Astrocyte of the spinal cord (primary cell): ENCODE measurements around the gene KBTBD12.

Source experiments
- DNase-seq: peaks from one replicate; pipeline ENCODE4 v3.0.0; 2011; ENCODE audit warnings: low read depth, low spot score
- H3K4me3 ChIP-seq: 2 replicates; pipeline ENCODE4 v1.5.1; 2011; ENCODE audit warnings: low read depth, mild to moderate bottlenecking, low read length, moderate library complexity
- CTCF ChIP-seq: IDR thresholded peaks from 2 replicates; pipeline ENCODE4 v1.5.1; 2012; ENCODE audit warnings: low read depth, mild to moderate bottlenecking, low read length, inconsistent platforms
- in situ Hi-C: cut with HindIII; loops from 2 replicates; pipeline ENCODE4 v1.10.0; 2017; ENCODE audit warnings: low sequenced_read_pairs

Gene KBTBD12

DNA sequence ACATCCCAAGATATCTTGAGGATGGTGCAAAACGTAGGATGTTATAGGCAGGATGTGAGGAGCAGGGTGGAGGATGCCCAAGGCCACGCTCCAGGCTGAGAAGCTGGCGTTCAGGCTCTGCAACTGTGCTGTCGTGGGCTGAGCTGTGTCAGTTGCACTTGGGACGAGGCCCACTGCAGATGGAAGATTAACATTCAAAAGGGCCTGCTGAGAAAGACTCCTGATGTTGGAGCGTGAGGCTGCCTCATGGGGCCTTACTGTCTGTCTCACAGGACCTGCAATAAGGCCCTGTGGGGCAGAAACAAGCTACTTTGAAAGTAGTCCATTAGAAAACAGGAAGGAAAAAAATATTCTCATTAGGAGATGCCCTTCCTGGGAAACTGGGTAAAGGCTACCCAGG, 76.6 kb downstream of the KBTBD12 start:
- no peak for TF ChIP-seq CTCF
- no peak for DNase-seq
- in situ Hi-C loops = no loop called here
- H3K4me3 ChIP-seq = no peak overlapping the region

GRCh38 chr3:127992127-127992526, 77.1 kb downstream of the KBTBD12 start:
- in situ Hi-C loops = no loop called here
- DNase-seq = no peak
- no peak overlapping the region for H3K4me3 ChIP-seq

DNA sequence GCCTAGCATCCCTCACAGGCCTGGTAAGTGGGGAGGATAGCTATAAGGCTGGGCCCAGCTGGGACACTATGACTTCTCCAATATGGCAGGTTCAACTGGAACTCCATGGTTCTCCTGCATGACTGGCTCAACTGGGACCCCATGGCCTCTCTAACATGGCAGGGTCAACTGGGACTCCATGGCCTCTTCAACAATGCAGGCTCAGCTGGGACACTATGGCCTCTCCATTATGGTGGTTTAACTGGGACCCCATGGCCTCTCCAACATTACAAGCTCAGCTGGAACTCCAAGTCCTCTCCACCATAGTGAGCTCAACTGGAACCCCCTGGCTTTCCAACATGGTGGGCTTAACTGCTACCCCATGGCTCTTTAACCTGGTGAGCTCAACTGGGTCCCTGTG, 79.0 kb downstream of the KBTBD12 start:
- H3K4me3 ChIP-seq = no peak overlapping the region
- no peak for TF ChIP-seq CTCF
- DNase-seq = no peak
- in situ Hi-C loops = no loop called here

More at GRCh38 chr3:127992127-127992526, 77.1 kb downstream of the KBTBD12 start:
- TF ChIP-seq CTCF = no peak

DNA sequence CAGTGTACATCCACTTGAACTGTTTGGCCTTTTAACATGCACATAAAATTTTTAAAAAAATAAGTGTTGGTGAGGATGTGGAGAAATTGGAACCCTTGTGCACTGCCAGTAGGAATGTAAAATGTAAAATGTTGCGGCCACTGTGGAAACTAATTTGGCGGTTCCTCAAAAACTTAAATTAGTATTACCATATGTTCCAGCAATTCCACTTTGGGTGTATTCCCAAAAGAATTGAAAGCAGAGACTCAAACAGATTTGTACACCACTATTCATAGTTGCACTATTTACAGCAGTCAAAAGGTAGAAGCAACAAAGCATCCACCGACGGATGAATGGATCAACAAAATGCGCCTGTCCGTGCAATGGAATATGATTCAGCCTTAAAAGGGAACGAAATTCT, 82.0 kb downstream of the KBTBD12 start:
- DNase-seq = no peak
- no peak overlapping the region for H3K4me3 ChIP-seq
- no peak for TF ChIP-seq CTCF
- in situ Hi-C loops = no loop called here

DNA sequence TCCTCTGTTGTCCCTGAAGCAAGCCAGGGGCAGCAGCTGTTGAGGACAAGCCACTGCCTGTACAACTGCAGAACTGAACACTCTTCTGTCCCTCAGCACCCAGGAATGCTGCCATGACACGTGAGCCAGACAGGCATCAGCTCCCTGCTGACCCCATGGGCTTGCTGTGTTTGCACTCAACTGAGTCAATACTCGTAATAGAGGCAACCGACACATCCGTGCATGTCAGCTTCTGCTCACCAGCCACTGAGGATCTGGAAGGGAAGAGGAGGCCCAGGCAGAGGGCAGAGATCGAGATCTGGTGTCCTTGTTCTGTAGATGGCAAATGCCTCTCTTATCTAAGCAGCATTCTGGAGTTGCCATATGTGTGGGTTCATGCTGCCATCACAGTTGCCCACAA, 82.9 kb downstream of the KBTBD12 start:
- H3K4me3 ChIP-seq = no peak overlapping the region
- DNase-seq = no peak
- in situ Hi-C loops = no loop called here
- TF ChIP-seq CTCF = no peak

DNA sequence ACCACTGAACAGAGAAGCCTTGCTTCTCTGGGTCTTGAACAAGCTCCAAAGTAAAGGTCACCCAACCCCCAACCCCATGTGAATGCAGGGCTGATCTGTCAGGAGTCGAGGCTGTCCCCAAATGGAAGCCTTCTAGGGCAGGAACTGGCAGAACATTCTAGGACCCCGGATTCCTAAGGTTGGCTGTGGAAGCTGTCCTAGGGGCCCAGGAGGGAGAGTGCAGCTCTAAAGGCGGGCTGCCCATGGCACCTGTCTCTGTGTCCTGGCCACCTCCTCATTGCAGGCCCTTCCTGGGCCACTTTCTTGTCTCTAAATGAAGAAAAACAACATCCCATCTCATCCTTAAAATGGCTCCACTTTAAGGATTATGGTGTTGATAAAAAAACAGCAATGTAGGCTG, 83.6 kb downstream of the KBTBD12 start:
- no peak for DNase-seq
- TF ChIP-seq CTCF = no peak
- in situ Hi-C loops = no loop called here
- H3K4me3 ChIP-seq = no peak overlapping the region

GRCh38 chr3:127999509-128000106, 84.6 kb downstream of the KBTBD12 start:
- no peak overlapping the region for H3K4me3 ChIP-seq
- DNase-seq = no peak
- in situ Hi-C loops = no loop called here
- no peak for TF ChIP-seq CTCF
